ENCODE results near the gene SESN1. TPM values are rescaled to one million over a fixed set of nuclear protein-coding genes. Genes with fewer than 3 reads are reported as not detected.

SESN1 gene
- total RNA-seq, 1 donor from 2014 or later = 28.9 TPM

- Mint-ChIP-seq H3K36me3 (peaks cover 6% of the 10 kb centered on the region), H3K4me1 (peaks cover 49% of the 10 kb centered on the region), H3K27ac (no peak overlapping the region), H3K9me3 (no peaks in the 10 kb centered on the region), H3K4me3 (no peak overlapping the region), H3K27me3 (ENCODE audit: low read depth) (no peaks in the 10 kb centered on the region)
- no peak for DNase-seq (ENCODE audit: low spot score in 2 of 2, unreplicated experiment in 2 of 2)
- TF ChIP-seq CTCF (IDR thresholded peaks at IDR 0.05; ENCODE audit: unreplicated experiment) = no peak
Measured at GRCh38 chr6:108998485-108998884, 96.2 kb downstream of the SESN1 start.

DNA sequence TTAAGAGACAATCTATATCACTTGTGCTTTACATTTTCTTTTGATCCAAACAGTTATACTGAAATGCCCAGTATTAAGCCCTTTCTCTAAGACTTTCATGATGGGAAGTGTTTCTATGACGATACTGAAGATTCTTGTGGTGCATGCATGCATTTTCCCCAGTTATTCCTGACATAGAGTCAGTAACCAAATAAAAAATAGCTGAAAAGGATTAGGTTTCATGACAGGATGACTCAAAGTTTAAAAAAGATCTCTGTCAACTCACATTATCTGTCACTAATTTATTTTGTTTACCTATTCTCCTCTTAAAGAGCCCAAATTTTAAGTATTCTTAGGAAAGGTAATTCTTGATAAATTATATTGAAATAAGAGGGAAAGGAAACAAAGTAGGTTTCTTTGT, 98.4 kb downstream of the SESN1 start:
- DNase-seq (ENCODE audit: low spot score in 2 of 2, unreplicated experiment in 2 of 2) = no peak
- Mint-ChIP-seq H3K27ac (no peak overlapping the region), H3K9me3 (no peaks in the 10 kb centered on the region), H3K27me3 (ENCODE audit: low read depth) (no peaks in the 10 kb centered on the region), H3K36me3 (peaks cover 18% of the 10 kb centered on the region), H3K4me1 (peaks cover 34% of the 10 kb centered on the region), H3K4me3 (no peak overlapping the region)
- TF ChIP-seq CTCF (IDR thresholded peaks at IDR 0.05; ENCODE audit: unreplicated experiment) = no peak

DNA sequence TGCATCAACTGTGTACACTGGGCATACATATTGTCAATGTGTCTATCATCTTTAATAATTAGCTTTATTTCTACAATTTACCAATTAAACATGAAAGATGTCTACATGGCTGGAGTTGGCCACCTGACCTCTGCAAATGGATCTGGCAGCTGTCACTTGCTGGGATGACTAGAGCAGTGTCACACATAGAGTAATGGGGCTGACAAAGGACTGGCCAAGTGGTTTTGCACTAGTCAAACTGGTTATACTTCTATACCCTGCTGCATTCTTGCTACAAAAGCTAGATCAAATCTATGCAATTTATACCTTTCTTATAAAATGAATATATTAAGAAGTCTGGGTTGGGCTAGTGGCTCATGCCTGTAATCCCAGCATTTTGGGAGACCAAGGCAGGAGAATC, 99.3 kb downstream of the SESN1 start:
- no peak for DNase-seq (ENCODE audit: low spot score in 2 of 2, unreplicated experiment in 2 of 2)
- Mint-ChIP-seq H3K36me3 (peaks cover 25% of the 10 kb centered on the region), H3K9me3 (no peaks in the 10 kb centered on the region), H3K4me3 (no peak overlapping the region), H3K4me1 (peaks cover 30% of the 10 kb centered on the region), H3K27me3 (ENCODE audit: low read depth) (no peaks in the 10 kb centered on the region), H3K27ac (peak overlapping the region; percentile 40)
- TF ChIP-seq CTCF (IDR thresholded peaks at IDR 0.05; ENCODE audit: unreplicated experiment) = no peak

DNA sequence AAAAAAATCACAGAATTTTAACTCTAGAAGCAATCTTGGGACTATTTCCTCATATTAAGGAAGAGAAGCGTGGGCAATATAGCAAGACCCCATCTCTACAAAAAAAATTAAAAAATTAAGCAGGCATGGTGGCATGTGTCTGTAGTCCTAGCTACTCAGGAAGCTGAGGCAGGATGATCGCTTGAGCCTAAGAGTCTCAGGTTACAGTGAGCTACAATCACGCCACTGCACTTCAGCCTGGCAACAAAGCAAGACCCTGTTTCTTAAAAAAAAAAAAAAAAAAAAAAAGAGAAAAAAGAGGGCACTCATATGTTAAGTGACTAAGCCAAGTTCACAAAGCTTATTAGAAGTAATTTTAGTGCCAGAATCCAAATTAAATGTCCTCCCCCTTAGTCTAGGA, 100.8 kb downstream of the SESN1 start:
- H3K27ac Mint-ChIP-seq = no peak overlapping the region
- no peak for TF ChIP-seq CTCF (IDR thresholded peaks at IDR 0.05; ENCODE audit: unreplicated experiment)
- no peaks in the 10 kb centered on the region for H3K27me3 Mint-ChIP-seq (ENCODE audit: low read depth)
- no peak overlapping the region for H3K4me3 Mint-ChIP-seq
- H3K36me3 Mint-ChIP-seq = peaks cover 34% of the 10 kb centered on the region
- peaks cover 24% of the 10 kb centered on the region for H3K4me1 Mint-ChIP-seq
- no peak for DNase-seq (ENCODE audit: low spot score in 2 of 2, unreplicated experiment in 2 of 2)
- no peaks in the 10 kb centered on the region for H3K9me3 Mint-ChIP-seq

GRCh38 chr6:108989700-108990099, 104.9 kb downstream of the SESN1 start:
- H3K4me3 Mint-ChIP-seq = no peak overlapping the region
- no peak for TF ChIP-seq CTCF (IDR thresholded peaks at IDR 0.05; ENCODE audit: unreplicated experiment)
- no peak for DNase-seq (ENCODE audit: low spot score in 2 of 2, unreplicated experiment in 2 of 2)
- H3K4me1 Mint-ChIP-seq = no peaks in the 10 kb centered on the region
- H3K27me3 Mint-ChIP-seq (ENCODE audit: low read depth) = no peaks in the 10 kb centered on the region
- no peak overlapping the region for H3K27ac Mint-ChIP-seq
- peaks cover 42% of the 10 kb centered on the region for H3K36me3 Mint-ChIP-seq
- no peaks in the 10 kb centered on the region for H3K9me3 Mint-ChIP-seq

GRCh38 chr6:108988765-108989164, 105.9 kb downstream of the SESN1 start:
- peaks cover 7% of the 10 kb centered on the region for H3K9me3 Mint-ChIP-seq
- no peak overlapping the region for H3K27ac Mint-ChIP-seq
- no peaks in the 10 kb centered on the region for H3K4me1 Mint-ChIP-seq
- no peak for DNase-seq (ENCODE audit: low spot score in 2 of 2, unreplicated experiment in 2 of 2)
- no peak for TF ChIP-seq CTCF (IDR thresholded peaks at IDR 0.05; ENCODE audit: unreplicated experiment)
- H3K27me3 Mint-ChIP-seq (ENCODE audit: low read depth) = no peaks in the 10 kb centered on the region
- no peak overlapping the region for H3K4me3 Mint-ChIP-seq
- H3K36me3 Mint-ChIP-seq = peaks cover 52% of the 10 kb centered on the region
